Measurements from ENCODE around the gene USP49.

GRCh38 chr6:41939848-41940758, 44.9 kb upstream of the USP49 start:
- TF ChIP-seq POLR2AphosphoS5 (IDR thresholded peaks at IDR 0.05; ENCODE audit: low read depth, low read length) (no peak), CTCF (IDR thresholded peaks at IDR 0.05 in 2 of 3, conservative IDR thresholded peaks at IDR 0.05 in 1 of 3; ENCODE audit: borderline replicate concordance in 1 of 3, insufficient read depth in 1 of 3, low read depth in 2 of 3, low read length in 2 of 3) (no peak)

All from HCT116 (cell line).